GM21723 (cell line): ENCODE results near the gene HACD4.
"Not testable (repeated sequence)": the region's sequence is repeated elsewhere in the genome, so short reads cannot be mapped to it uniquely, and the experiment has no call there.

Experiments
- ATAC-seq: cut with Tn5 transposase; IDR thresholded peaks from one replicate; pipeline ENCODE4 v1.9.1; 2021; ENCODE audit warnings: mild to moderate bottlenecking, moderate library complexity; ENCODE audit not compliant: unreplicated experiment

The HACD4 gene

GRCh38 chr9:21016701-21017491, 14.5 kb downstream of the HACD4 start:
- ATAC-seq = no peak

- ATAC-seq = peak; percentile 74
Observed at GRCh38 chr9:21015995-21016394, 15.4 kb downstream of the HACD4 start.

GRCh38 chr9:21015129-21015815, 16.2 kb downstream of the HACD4 start:
- no peak for ATAC-seq

GRCh38 chr9:21002040-21002439, 29.4 kb downstream of the HACD4 start:
- no peak for ATAC-seq

- no peak for ATAC-seq
Observed at GRCh38 chr9:21001581-21001980, 29.9 kb downstream of the HACD4 start.

GRCh38 chr9:20997503-20998076, 33.9 kb downstream of the HACD4 start:
- ATAC-seq = peak; percentile 83

- ATAC-seq = no peak
Observed at GRCh38 chr9:20996809-20997208, 34.6 kb downstream of the HACD4 start.

GRCh38 chr9:20995616-20996015, 35.8 kb downstream of the HACD4 start:
- no peak for ATAC-seq

- ATAC-seq = no peak
Observed at GRCh38 chr9:20994486-20994885, 37.0 kb downstream of the HACD4 start.

- ATAC-seq = no peak
Observed at GRCh38 chr9:20990867-20991266, 40.6 kb downstream of the HACD4 start.

- no peak for ATAC-seq
Observed at GRCh38 chr9:20989923-20990341, 41.5 kb downstream of the HACD4 start.

- no peak for ATAC-seq
Observed at GRCh38 chr9:20988671-20989315, 42.6 kb downstream of the HACD4 start.

GRCh38 chr9:20988061-20988460, 43.4 kb downstream of the HACD4 start:
- no peak for ATAC-seq

GRCh38 chr9:20987521-20987920, 43.9 kb downstream of the HACD4 start:
- ATAC-seq = no peak

GRCh38 chr9:20985851-20986600, 45.4 kb downstream of the HACD4 start:
- ATAC-seq = no peak

GRCh38 chr9:20984506-20984905, 46.9 kb downstream of the HACD4 start:
- ATAC-seq = no peak

- peak; percentile 7 for ATAC-seq
Observed at GRCh38 chr9:20981486-20981885, 50.0 kb downstream of the HACD4 start.

- peak; percentile 82 for ATAC-seq
Observed at GRCh38 chr9:20980832-20981455, 50.5 kb downstream of the HACD4 start.

- ATAC-seq = no peak
Observed at GRCh38 chr9:20978249-20978648, 53.2 kb downstream of the HACD4 start.

GRCh38 chr9:20974191-20974938, 57.1 kb downstream of the HACD4 start:
- ATAC-seq = not testable (repeated sequence)
